ENCODE results near the gene CEMIP2.

DNA sequence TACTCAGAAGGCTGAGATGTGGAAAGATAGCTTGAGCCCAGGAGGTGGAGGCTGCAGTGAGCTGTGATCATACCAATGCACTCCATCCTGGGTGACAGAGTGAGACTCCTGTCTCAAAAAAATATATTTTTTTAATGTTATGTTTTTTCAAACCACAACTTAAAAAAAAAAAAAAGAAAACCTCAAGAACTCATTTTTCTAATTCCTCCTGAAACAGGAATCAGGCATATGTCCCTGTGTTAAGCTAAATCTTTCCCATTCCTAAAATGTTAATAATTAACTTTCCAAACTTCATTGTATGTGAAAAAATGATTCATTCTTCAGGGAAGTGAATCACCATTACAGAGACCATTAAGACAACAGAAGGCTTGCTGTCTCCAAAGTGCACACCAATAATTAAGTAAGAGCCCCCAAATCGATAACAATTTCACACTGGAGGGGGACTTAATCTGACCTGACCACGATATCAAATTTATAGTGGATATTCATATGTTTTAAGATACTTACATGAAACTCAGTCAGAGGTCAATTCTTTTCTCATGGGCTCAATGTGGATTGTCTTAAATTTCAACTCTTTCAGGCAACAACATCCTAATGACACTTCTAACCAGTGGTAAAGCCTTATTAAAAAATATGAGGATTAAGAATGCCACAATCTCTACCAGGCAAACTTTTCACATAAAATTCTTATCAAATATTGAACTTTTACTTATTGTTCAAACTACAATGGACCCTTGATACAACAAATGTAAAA lies 5.2 kb downstream of the CEMIP2 start:
- TF ChIP-seq EZH2 (IDR thresholded peaks at IDR 0.05; ENCODE audit: low read length, unreplicated experiment), result no peak
- TF ChIP-seq, protein P1, sequence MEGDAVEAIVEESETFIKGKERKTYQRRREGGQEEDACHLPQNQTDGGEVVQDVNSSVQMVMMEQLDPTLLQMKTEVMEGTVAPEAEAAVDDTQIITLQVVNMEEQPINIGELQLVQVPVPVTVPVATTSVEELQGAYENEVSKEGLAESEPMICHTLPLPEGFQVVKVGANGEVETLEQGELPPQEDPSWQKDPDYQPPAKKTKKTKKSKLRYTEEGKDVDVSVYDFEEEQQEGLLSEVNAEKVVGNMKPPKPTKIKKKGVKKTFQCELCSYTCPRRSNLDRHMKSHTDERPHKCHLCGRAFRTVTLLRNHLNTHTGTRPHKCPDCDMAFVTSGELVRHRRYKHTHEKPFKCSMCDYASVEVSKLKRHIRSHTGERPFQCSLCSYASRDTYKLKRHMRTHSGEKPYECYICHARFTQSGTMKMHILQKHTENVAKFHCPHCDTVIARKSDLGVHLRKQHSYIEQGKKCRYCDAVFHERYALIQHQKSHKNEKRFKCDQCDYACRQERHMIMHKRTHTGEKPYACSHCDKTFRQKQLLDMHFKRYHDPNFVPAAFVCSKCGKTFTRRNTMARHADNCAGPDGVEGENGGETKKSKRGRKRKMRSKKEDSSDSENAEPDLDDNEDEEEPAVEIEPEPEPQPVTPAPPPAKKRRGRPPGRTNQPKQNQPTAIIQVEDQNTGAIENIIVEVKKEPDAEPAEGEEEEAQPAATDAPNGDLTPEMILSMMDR (conservative IDR thresholded peaks at IDR 0.05; ENCODE audit: low read depth, low read length), result no peak
- TF ChIP-seq EZH2phosphoT487 (IDR thresholded peaks at IDR 0.05; ENCODE audit: borderline replicate concordance, low read length), result no peak
